BJ (cell line): Measurements from ENCODE around the gene COX19. TPM values are rescaled to one million over a fixed set of nuclear protein-coding genes. Genes with fewer than 3 reads are reported as not detected.

Source experiments
- CTCF ChIA-PET: fragments of 350-600 bp; formaldehyde crosslinking; extraction: SDS; loops from one replicate; lab custom pipeline; 2021; ENCODE audit warnings: antibody characterized with exemption, inconsistent platforms; lab: Yijun Ruan, JAX
- POLR2A ChIA-PET: fragments of 300-600 bp; sonication (Branson Sonifier 250); formaldehyde crosslinking; extraction: SDS; loops from one replicate; lab custom pipeline; 2021; ENCODE audit warnings: antibody characterized with exemption; lab: Charles Lee
- DNase-seq: peaks from one replicate; pipeline ENCODE4 v3.0.0-alpha.2; 2011; ENCODE audit warnings: low read depth
- H3K27me3 ChIP-seq: 2 replicates; pipeline ENCODE4 v1.6.0; 2011; ENCODE audit warnings: low read length; ENCODE audit not compliant: control insufficient read depth, insufficient read depth
- H3K36me3 ChIP-seq: 2 replicates; pipeline ENCODE4 v1.5.1; 2011; ENCODE audit warnings: low read length; ENCODE audit not compliant: control insufficient read depth, insufficient read depth
- H3K4me3 ChIP-seq: 2 replicates; pipeline ENCODE4 v1.5.1; 2011; ENCODE audit warnings: low read depth, mild to moderate bottlenecking, control low read depth, low read length
- CTCF ChIP-seq: IDR thresholded peaks from 2 replicates; pipeline ENCODE4 v1.5.1; 2011; ENCODE audit warnings: low read depth, mild to moderate bottlenecking, control low read depth, inconsistent platforms, low read length, moderate library complexity; ENCODE audit not compliant: insufficient read depth
- polyA plus RNA-seq: library from polyadenylated mRNA; depleted of rRNA; stranded (reverse); fragments of >200 nt; gene quantifications from 2 replicates; pipeline ENCODE4 v1.2.3, GENCODE V29; 2011

The COX19 gene
- polyA plus RNA-seq, 1 experiment: 5.6 TPM

GRCh38 chr7:988963-989529 is 13.7 kb upstream of the COX19 start:
- no peak for DNase-seq
- TF ChIP-seq CTCF: no peak
- H3K4me3 ChIP-seq: no peak overlapping the region
- no peaks in the 10 kb centered on the region for H3K36me3 ChIP-seq
- ChIA-PET CTCF (interaction anchor here (1.1 to 2.5 kb wide), 2 partner anchors 72 to 77 kb away, joined by 4 to 12 read pairs; no protein-coding TSS in a partner anchor), POLR2A (no interaction called here)
- H3K27me3 ChIP-seq: no peaks in the 10 kb centered on the region

- no peaks in the 10 kb centered on the region for H3K36me3 ChIP-seq
- ChIA-PET POLR2A (no interaction called here), CTCF (interaction anchor here (0.7 to 2.5 kb wide), 3 partner anchors 72 to 194 kb away, joined by 3 to 12 read pairs (median 4); no protein-coding TSS in a partner anchor)
- TF ChIP-seq CTCF: no peak
- no peaks in the 10 kb centered on the region for H3K27me3 ChIP-seq
- H3K4me3 ChIP-seq: no peak overlapping the region
- DNase-seq: no peak
Measured at GRCh38 chr7:988426-988911, 13.1 kb upstream of the COX19 start.

GRCh38 chr7:987909-988308 is 12.6 kb upstream of the COX19 start:
- DNase-seq: no peak
- ChIA-PET CTCF (interaction anchor here (0.7 to 2.5 kb wide), 2 partner anchors 78 to 195 kb away, joined by 3 to 12 read pairs; no protein-coding TSS in a partner anchor), POLR2A (no interaction called here)
- H3K4me3 ChIP-seq: no peak overlapping the region
- H3K27me3 ChIP-seq: no peaks in the 10 kb centered on the region
- TF ChIP-seq CTCF: no peak
- no peaks in the 10 kb centered on the region for H3K36me3 ChIP-seq

GRCh38 chr7:986766-987751 is 11.7 kb upstream of the COX19 start:
- Histone ChIP-seq H3K27me3 (0 out of 2 replicates have a peak, but pooled peaks cover 2% of the 10 kb centered on the region), H3K4me3 (no peak overlapping the region), H3K36me3 (no peaks in the 10 kb centered on the region)
- CTCF ChIA-PET: interaction anchor here (0.6 to 2.6 kb wide), 4 partner anchors 12 to 130 kb away, joined by 3 to 15 read pairs (median 8); partner anchors contain the start of gene COX19
- POLR2A ChIA-PET: no interaction called here
- TF ChIP-seq CTCF: no peak
- no peak for DNase-seq
